ENCODE data around the gene ZNF133. TPM values are rescaled to one million over a fixed set of nuclear protein-coding genes. Genes with fewer than 3 reads are reported as not detected.
"Not testable (repeated sequence)": the region's sequence is repeated elsewhere in the genome, so short reads cannot be mapped to it uniquely, and the experiment has no call there.

The ZNF133 gene
- total and polyA plus RNA-seq, 2 donors (not counting 1 experiment from before 2014, with no cell fraction given) = 13.7 to 14.9 TPM

- Histone ChIP-seq H3K9me3 (ENCODE audit: control extremely low read depth in 1 of 3, control insufficient read depth in 2 of 3, insufficient read depth in 1 of 3, low read length in 2 of 3) (peaks cover 0 to 28% (median 5%) of the 10 kb centered on the region in 3 donors), H3K79me2 (ENCODE audit: control insufficient read depth, insufficient read depth, low read length) (no peaks in the 10 kb centered on the region), H3K4me1 (ENCODE audit: control insufficient read depth in 2 of 2, insufficient read depth in 2 of 2, low read length in 2 of 2) (no peaks in the 10 kb centered on the region), H3K9ac (ENCODE audit: low read length) (no peak overlapping the region), H3K4me2 (replicated peaks; ENCODE audit: low read depth, low read length, poor library complexity, severe bottlenecking) (no peak overlapping the region), H3K36me3 (replicated peaks in 1 of 2; ENCODE audit: control extremely low read depth in 1 of 2, control insufficient read depth in 1 of 2, extremely low read depth in 1 of 2, insufficient read depth in 2 of 2, low read length in 1 of 2) (no peaks in the 10 kb centered on the region), H3K27me3 (replicated peaks in 1 of 4; ENCODE audit: control extremely low read depth in 1 of 4, control insufficient read depth in 3 of 4, insufficient read depth in 4 of 4, low read length in 3 of 4) (no peaks in the 10 kb centered on the region), H4K20me1 (ENCODE audit: control insufficient read depth, insufficient read depth, low read length, poor library complexity, severe bottlenecking) (no peaks in the 10 kb centered on the region), H3K27ac (ENCODE audit: low read length in 2 of 2) (no peak overlapping the region), H3K4me3 (ENCODE audit: control extremely low read depth in 1 of 5, extremely low read depth in 1 of 5, insufficient read depth in 1 of 5, low read depth in 2 of 5, low read length in 4 of 5) (no peak overlapping the region), H2AFZ (ENCODE audit: insufficient read depth, low read depth, low read length, poor library complexity, severe bottlenecking) (no peak overlapping the region)
- TF ChIP-seq CTCF (IDR thresholded peaks at IDR 0.05) = no peak
- TF ChIP-seq EZH2 (IDR thresholded peaks at IDR 0.05; ENCODE audit: borderline replicate concordance, insufficient read depth, low read depth, low read length, poor library complexity, severe bottlenecking) = no peak
- DNase-seq = no peak
- CTCF ChIA-PET = no interaction called here
- H3K27ac Mint-ChIP-seq = no peak overlapping the region
- no peak for ATAC-seq (ENCODE audit: low read depth)
- H3K27me3 Mint-ChIP-seq = peaks cover 4% of the 10 kb centered on the region
- intact Hi-C loops (cut with micrococcal nuclease) = no loop called here
- H3K4me1 Mint-ChIP-seq = no peaks in the 10 kb centered on the region
- POLR2A ChIA-PET = no interaction called here
- H3K9me3 Mint-ChIP-seq (ENCODE audit: insufficient read depth) = peaks cover 11% of the 10 kb centered on the region
- H3K4me3 Mint-ChIP-seq = no peak overlapping the region
- no CpG with 5 or more reads among the region's 2 CpGs for WGBS (ENCODE audit: insufficient coverage)
These were observed 38.7 kb downstream of the ZNF133 start for GRCh38 chr20:18326990-18327389.

DNA sequence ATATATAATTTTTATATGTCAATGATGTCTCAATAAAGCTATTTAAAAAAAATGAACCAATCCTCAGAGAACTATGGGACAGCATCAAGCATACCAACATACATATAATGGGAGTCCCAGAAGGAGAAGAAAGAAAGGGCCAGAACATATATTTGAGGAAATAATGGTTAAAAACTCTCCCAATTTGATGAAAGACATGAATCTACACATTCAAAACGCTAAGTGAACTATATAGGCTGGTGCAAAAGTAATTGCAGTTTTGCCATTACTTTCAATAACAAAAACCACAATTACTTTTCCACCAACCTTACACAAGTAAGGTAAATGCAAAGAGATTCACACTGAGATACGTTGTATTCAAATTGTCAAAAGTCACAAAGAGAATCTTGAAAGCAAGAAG is 43.4 kb downstream of the ZNF133 start:
- Mint-ChIP-seq H3K9me3 (ENCODE audit: insufficient read depth) (peaks cover 14% of the 10 kb centered on the region), H3K4me3 (no peak overlapping the region), H3K27me3 (peaks cover 4% of the 10 kb centered on the region), H3K27ac (no peak overlapping the region), H3K4me1 (no peaks in the 10 kb centered on the region)
- Histone ChIP-seq H3K4me2 (replicated peaks; ENCODE audit: low read depth, low read length, poor library complexity, severe bottlenecking) (no peak overlapping the region), H3K27me3 (replicated peaks in 1 of 4; ENCODE audit: control extremely low read depth in 1 of 4, control insufficient read depth in 3 of 4, insufficient read depth in 4 of 4, low read length in 3 of 4) (no peaks in the 10 kb centered on the region), H4K20me1 (ENCODE audit: control insufficient read depth, insufficient read depth, low read length, poor library complexity, severe bottlenecking) (no peaks in the 10 kb centered on the region), H3K79me2 (ENCODE audit: control insufficient read depth, insufficient read depth, low read length) (no peaks in the 10 kb centered on the region), H3K9ac (ENCODE audit: low read length) (no peak overlapping the region), H3K4me1 (ENCODE audit: control insufficient read depth in 2 of 2, insufficient read depth in 2 of 2, low read length in 2 of 2) (no peaks in the 10 kb centered on the region), H3K9me3 (ENCODE audit: control extremely low read depth in 1 of 3, control insufficient read depth in 2 of 3, insufficient read depth in 1 of 3, low read length in 2 of 3) (peaks cover 0 to 30% (median 18%) of the 10 kb centered on the region in 3 donors), H2AFZ (ENCODE audit: insufficient read depth, low read depth, low read length, poor library complexity, severe bottlenecking) (no peak overlapping the region), H3K36me3 (replicated peaks in 1 of 2; ENCODE audit: control extremely low read depth in 1 of 2, control insufficient read depth in 1 of 2, extremely low read depth in 1 of 2, insufficient read depth in 2 of 2, low read length in 1 of 2) (no peaks in the 10 kb centered on the region), H3K4me3 (ENCODE audit: control extremely low read depth in 1 of 5, extremely low read depth in 1 of 5, insufficient read depth in 1 of 5, low read depth in 2 of 5, low read length in 4 of 5) (no peak overlapping the region), H3K27ac (ENCODE audit: low read length in 2 of 2) (no peak overlapping the region)
- TF ChIP-seq EZH2 (IDR thresholded peaks at IDR 0.05; ENCODE audit: borderline replicate concordance, insufficient read depth, low read depth, low read length, poor library complexity, severe bottlenecking) (no peak), CTCF (IDR thresholded peaks at IDR 0.05) (no peak)
- ATAC-seq (ENCODE audit: low read depth) (no peak), DNase-seq (no peak)
- intact Hi-C loops (cut with micrococcal nuclease) = no loop called here
- ChIA-PET POLR2A (no interaction called here), CTCF (no interaction called here)
- WGBS (ENCODE audit: insufficient coverage) = no CpG with 5 or more reads among the region's 2 CpGs

DNA sequence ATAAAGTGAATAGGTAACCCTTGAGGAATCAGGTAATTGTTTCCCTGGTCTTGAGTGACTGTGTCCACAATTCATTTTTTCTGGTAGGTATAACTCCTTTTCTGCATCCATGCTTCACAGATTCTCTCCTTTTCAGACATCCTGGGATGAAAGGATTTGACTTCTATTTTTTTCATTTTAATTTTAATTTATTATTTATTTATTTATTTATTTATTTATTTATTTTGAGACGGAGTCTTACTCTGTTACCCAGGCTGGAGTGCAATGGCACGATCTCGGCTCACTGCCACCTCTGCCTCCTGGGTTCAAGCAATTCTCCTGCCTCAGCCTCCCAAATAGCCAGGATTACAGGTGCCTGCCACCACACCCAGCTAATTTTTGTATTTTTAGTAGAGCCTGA is 61.4 kb downstream of the ZNF133 start:
- H4K20me1 ChIP-seq (ENCODE audit: control insufficient read depth, insufficient read depth, low read length, poor library complexity, severe bottlenecking); H3K4me2 ChIP-seq (replicated peaks; ENCODE audit: low read depth, low read length, poor library complexity, severe bottlenecking); H3K4me1 ChIP-seq (ENCODE audit: control insufficient read depth in 2 of 2, insufficient read depth in 2 of 2, low read length in 2 of 2); ATAC-seq (ENCODE audit: low read depth); DNase-seq; H3K9me3 ChIP-seq (ENCODE audit: control extremely low read depth in 1 of 3, control insufficient read depth in 2 of 3, insufficient read depth in 1 of 3, low read length in 2 of 3); H3K9ac ChIP-seq (ENCODE audit: low read length); H3K4me3 Mint-ChIP-seq; H3K27me3 ChIP-seq (replicated peaks in 1 of 4; ENCODE audit: control extremely low read depth in 1 of 4, control insufficient read depth in 3 of 4, insufficient read depth in 4 of 4, low read length in 3 of 4); H3K9me3 Mint-ChIP-seq (ENCODE audit: insufficient read depth); H2AFZ ChIP-seq (ENCODE audit: insufficient read depth, low read depth, low read length, poor library complexity, severe bottlenecking); H3K27ac ChIP-seq (ENCODE audit: low read length in 2 of 2); H3K36me3 ChIP-seq (replicated peaks in 1 of 2; ENCODE audit: control extremely low read depth in 1 of 2, control insufficient read depth in 1 of 2, extremely low read depth in 1 of 2, insufficient read depth in 2 of 2, low read length in 1 of 2); intact Hi-C loops (cut with micrococcal nuclease); H3K4me3 ChIP-seq (ENCODE audit: control extremely low read depth in 1 of 5, extremely low read depth in 1 of 5, insufficient read depth in 1 of 5, low read depth in 2 of 5, low read length in 4 of 5); H3K79me2 ChIP-seq (ENCODE audit: control insufficient read depth, insufficient read depth, low read length); CTCF ChIA-PET; H3K27ac Mint-ChIP-seq; H3K4me1 Mint-ChIP-seq; POLR2A ChIA-PET: not testable (repeated sequence)
- peaks cover 33% of the 10 kb centered on the region for H3K27me3 Mint-ChIP-seq
- 43% methylated on average over 2 of the region's 3 CpGs for WGBS (ENCODE audit: insufficient coverage)
